ENCODE measurements around the gene CCSER2.
A peak's percentile ranks its signal among the peaks of the same experiment; 100 is the strongest.
"Not testable (repeated sequence)": the region's sequence is repeated elsewhere in the genome, so short reads cannot be mapped to it uniquely, and the experiment has no call there.

CCSER2 gene, protein sequence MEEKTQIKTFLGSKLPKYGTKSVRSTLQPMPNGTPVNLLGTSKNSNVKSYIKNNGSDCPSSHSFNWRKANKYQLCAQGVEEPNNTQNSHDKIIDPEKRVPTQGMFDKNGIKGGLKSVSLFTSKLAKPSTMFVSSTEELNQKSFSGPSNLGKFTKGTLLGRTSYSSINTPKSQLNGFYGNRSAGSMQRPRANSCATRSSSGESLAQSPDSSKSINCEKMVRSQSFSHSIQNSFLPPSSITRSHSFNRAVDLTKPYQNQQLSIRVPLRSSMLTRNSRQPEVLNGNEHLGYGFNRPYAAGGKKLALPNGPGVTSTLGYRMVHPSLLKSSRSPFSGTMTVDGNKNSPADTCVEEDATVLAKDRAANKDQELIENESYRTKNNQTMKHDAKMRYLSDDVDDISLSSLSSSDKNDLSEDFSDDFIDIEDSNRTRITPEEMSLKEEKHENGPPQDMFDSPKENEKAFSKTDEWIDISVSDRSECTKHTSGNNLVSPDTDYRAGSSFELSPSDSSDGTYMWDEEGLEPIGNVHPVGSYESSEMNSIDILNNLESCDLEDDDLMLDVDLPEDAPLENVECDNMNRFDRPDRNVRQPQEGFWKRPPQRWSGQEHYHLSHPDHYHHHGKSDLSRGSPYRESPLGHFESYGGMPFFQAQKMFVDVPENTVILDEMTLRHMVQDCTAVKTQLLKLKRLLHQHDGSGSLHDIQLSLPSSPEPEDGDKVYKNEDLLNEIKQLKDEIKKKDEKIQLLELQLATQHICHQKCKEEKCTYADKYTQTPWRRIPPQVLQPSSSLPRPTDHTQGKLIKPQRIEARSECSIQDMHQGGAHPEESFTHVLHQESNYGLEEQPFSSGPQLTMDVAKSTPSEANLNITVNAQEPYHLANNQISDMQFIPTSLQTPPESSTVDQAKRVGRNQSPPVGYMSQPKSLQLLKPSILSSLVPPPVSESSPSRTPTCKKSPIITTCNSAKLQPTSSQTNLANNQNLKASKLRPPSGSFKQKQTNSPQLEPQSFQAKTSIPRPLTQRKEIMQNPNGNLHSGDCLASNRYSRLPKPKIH

DNA sequence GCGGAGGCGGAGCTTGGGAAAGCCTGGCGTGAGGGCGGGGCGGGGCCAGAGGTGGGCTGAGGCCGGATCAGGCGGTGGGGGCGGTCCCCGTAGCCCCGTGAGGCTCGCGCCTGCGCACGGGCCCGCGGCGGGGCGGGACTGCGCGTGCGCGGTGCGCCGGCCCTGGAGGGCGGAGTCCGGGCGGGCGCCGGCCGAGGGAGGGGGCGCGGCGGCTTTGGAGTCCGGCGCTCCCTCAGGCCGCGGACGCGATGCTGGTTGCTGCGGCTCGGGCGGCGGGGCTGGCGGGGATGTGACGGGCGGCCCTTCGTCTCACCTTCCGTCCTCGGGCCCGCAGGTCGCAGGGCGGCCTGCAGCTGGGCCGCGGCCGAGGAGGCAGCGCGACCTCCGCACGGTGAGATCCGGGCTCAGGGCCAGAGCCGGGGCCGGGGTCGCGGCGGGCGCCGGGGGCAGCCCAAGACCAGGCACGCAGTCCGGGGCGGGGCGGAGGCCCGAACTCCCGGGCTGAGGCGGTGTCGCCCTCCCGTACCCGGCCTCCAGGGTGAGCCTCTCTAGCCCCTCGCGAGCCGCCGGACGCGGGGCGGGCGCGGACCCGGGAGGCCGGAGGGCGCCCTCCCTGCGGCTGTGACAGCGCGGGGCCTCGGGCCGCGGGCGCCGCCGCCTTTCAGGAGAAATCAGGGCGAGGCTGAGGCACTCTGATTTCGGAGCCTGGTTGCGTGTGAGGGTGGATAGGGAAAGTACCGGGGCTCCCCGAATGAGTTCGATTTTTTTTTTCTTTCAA is at the start of gene CCSER2:
Gene CCSER2, plus strand, starts transcription at position 172 of the 778 bp plus-strand sequence. CDS start 42,464 bp downstream, outside the sequence.
- peak; percentile 93 for DNase-seq

DNA sequence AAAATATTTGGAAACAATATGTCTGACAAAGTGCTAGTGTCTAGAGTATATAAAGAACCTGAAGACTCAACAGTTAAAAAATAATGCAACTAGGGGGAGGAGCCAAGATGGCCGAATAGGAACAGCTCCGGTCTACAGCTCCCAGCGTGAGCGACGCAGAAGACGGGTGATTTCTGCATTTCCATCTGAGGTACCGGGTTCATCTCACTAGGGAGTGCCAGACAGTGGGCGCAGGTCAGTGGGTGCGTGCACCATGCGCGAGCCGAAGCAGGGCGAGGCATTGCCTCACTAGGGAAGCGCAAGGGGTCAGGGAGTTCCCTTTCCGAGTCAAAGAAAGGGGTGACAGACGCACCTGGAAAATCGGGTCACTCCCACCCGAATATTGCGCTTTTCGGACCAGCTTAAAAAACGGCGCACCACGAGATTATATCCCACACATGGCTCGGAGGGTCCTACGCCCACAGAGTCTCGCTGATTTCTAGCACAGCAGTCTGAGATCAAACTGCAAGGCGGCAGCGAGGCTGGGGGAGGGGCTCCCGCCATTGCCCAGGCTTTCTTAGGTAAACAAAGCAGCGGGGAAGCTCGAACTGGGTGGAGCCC is 48.4 kb upstream of the CCSER2 start:
- not testable (repeated sequence) for DNase-seq

DNA sequence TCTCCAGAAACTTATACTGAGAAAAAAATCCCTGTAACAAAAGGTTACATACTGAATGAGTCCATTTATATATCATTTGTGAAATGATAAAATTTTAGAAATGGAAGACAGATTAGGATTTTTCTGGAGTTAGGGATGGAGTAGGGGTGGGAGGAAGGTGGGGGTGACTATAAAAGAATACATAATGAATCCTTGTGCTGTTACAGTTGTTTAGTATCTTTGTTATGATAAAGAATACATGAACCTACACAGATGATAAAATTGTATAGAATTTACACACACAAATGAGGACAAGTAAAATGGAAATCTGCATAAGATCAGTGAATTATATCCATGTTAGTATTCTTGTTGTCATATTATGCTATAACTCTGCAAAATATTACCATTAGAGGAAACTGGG is 41.7 kb upstream of the CCSER2 start:
- DNase-seq = no peak

DNA sequence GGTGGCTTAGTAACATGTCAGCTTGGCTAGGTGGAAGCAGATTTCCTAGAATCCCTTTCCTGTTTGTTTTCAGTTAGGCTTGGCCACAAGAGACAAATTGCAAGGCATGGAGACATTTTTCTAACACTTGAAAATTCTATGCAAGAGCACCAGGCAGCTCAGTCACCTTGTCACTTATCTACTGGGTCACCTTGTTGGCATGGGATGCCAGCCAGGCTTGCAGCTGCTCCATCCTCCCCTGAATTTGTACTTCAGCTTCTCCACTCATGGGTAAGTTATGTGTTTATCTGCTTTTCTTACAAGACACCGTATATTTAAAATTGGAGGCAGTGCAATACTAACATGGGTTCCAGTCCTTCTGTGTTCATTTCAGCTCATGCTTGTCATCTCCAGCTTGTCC is 40.2 kb upstream of the CCSER2 start:
- DNase-seq = no peak

DNA sequence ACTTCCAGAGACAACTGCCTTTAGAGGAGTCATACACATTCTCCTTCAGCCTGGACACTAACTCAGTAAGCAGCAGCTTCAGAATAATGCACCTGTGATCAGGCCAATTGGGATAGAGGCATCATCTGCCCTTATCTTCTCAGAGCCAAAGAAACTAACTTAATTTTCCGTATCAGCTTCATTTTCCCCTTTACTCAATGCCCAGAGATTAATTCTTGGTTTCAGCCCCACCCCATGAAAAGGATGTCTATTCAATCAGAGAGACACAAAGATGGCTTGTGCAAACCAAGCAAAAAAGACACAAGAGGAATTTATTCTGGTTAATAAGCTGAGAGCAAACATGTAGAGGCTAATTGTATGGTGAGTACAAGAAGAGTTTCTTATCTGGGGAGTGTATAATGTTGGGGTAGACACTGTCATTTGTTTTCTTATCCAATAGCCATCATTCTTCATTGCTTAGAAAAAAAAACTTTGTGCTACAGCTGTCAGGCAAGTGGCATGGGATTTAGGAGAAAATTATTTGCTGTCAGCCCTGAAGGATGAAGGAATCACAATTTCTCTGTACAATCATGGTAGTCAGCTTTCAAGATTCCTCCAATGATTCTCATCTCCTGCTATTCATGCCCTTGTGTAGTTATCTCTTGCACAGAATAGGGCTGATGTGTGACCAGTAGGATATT is 38.7 kb upstream of the CCSER2 start:
- DNase-seq = no peak

DNA sequence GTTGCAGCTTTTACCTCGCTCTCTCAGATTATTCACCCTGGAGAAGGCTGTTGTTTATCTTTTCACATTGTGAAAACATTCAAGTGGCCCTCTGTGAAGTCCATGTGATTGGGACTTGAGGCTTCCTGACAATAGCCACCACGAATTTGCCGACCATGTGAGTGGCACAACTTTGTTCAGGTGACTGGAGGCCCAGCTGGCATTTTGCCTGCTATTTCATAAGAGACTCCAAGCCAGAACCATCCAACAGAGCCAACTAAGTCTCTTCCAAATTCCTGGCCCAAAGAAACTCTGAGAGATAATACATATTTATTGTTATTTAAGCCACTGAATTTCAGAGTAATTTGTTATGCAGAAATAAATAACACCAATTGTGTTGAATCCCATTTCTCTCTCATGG is 38.2 kb upstream of the CCSER2 start:
- DNase-seq = no peak

DNA sequence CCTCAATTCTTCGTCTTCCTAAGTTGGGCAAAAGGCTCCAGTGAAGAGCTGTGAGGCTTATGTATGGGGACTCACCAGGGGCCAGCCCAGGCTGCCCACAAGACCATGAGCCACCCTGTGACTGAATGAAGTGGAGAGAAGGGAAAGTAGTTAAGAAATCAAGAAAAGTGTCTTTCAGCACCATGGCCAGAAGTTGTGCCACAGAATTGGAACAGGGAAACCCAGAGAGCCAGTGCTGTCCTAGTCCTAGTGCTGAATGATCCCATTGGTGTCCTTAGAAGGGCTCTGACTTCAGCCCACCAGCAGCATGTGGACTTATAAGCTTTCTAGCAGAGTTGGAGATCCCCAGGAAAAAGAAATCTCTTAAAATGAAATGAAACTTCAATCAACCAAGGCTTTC is 37.0 kb upstream of the CCSER2 start:
- DNase-seq = no peak

DNA sequence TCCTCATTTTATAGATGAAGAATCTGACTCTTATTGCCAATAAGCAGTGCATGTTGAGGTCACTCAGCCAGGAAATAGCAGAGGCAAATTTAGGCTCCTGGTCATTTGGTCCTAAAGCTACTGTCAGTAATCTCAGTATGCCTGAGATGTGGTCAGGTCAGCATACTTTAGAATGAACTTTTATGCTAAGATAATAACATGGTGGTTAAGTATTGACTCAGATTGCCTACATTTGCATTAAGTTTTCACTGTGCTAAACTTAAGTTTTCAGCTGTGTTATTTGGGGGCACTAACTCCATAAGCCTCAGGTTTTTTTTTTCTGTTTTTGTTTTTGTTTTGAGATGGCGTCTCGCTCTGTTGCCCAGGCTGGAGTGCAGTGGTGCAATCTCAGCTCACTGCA is 35.9 kb upstream of the CCSER2 start:
- no peak for DNase-seq

DNA sequence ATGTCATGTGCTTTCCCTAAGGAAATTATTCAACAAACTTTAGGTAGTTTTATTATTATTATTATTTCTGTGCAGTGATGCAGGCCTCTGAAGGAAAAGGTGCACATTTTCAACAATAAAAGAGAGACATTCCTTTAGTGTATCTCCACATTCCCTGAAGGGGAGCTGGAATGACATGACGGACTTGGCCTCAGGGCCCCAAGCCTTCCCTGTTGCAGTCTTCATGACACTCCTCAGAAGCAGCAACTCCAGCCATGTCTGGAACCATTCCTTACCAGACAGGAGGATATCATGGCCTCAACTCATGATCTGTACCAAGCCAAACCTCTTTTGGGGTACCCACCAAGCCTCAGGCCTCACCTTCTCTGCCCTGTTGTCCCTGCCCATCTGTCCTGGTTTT is 35.2 kb upstream of the CCSER2 start:
- DNase-seq = no peak

DNA sequence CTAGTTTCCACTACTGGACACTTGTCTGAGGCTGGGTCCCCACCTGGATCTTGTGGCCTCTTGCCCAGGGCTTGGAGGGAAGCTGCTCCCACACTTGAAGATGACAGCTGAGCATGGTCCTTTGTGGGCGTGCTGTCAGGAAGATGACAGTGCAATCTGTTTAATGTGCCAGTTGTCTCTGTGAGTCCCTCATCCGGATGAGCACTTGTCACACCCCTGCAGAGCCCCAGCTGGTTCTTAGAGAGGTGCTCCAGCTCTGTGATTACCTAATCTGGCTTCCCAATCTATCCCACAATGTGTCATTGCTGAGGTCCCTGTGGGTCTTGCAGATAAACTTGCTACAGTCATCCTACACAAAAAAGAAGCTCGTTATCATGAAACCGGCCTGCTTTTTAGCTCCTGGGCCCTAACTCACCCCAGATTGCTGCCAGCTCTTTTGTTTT is 34.8 kb upstream of the CCSER2 start:
- DNase-seq = no peak

DNA sequence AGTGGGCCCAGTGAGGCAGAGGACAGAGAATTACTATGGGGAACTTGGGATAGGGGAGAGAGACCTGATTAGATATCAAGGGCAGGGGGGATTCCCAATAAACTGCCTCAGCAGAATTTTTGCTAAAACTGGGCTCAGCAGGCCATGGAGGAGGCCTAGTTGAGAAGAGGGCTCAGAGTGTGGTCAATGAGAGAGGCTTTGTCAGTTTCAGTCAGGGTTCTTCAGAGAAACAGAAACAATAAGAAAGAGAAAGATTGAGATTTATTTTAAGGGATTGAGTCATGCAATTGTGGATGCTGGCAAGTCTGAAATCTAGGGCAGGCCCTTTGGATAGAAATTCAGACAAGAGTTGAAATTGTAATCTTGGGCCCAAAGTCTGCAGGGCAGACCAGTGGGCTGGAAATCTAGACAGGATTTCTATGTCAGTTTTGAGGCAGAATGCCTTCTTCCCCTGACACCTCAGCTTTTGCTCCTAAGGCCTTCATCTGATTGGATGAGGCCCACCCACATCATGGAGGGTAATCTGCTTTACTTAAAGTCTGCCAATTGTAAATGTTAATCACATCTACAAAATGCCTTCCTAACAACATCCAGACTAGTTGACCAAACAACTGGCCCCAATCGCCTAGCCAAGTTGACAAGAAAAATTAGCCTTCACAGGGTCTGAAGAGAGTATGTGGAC is 33.5 kb upstream of the CCSER2 start:
- DNase-seq = no peak

DNA sequence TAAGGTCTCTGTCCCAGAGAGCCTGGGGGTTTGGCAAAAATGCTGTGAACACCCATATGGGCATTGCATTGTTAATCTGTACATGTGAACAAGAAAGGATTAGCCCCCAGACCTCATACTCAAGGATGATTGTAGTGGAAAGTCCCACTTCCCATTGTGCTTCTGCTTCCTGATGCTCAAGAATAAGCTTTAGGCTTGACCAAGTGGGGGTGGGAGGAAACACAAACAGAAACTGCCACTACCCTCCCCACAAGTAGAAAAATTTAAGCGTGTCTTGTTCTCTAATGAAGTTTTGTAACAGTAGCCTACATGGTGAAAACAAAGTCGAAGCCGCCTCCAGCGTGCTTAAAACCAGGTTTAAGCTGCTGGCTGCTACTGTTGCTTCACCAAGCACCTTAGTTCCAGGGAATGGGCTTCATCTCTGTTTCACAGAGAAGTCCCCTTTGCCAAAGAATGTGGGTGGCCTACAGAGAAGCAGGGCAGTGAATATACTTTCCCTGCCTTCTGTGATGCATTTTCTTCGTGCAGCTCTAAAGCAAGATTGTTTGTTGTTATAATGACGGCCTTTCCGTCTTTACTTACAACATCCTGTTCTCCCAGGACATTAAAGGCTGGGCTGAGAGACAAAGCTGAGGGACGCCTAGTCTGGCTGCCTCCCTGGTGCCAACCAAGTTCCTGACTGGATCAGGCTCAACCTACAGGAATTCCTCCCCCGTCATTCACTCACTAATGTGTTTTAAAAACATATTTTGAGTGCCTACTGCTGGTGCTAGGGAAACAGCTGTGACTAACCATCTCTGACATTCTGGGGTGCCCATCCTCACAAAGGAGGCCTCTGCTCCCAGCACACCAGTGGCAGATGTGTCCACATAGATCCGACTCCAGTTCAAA is 32.1 kb upstream of the CCSER2 start:
- DNase-seq = no peak

DNA sequence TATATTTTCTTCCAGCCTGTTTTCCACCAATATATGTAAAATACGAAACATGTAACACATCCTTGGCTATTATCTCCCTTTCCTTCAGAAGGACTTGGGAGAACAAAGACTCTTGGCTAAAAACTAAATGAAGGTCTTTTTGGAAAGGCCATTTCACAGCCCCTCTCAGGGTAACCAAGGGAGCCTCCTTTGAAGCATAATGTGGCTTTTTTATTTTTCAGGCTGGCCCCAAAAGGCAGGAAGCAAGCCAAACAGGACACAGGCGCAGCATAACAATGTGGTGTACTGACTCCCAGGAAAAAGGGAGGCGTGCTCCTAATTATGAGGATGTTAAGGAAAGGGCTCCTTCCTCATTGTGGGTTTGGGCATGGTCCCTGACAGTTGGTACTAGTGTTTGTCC is 30.3 kb upstream of the CCSER2 start:
- no peak for DNase-seq

DNA sequence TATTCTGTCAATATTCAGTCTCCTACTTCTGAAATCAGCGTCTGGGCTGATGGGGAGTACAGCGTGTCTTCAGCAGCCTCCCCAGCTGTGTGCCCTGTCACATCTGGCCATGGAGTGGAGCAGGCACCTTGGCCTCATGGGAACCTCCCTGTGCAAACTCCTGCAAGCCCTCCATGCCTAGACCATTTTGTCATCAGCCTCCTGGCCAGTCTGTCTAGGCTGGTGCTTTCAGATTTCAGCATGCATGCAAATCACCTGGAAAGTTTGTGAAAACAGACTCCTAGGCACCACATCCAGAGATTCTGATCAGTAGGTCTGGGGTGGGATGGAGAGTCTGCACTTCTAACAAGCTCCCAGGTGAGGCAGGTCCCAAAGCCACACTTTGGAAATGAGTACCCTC is 26.2 kb upstream of the CCSER2 start:
- no peak for DNase-seq

DNA sequence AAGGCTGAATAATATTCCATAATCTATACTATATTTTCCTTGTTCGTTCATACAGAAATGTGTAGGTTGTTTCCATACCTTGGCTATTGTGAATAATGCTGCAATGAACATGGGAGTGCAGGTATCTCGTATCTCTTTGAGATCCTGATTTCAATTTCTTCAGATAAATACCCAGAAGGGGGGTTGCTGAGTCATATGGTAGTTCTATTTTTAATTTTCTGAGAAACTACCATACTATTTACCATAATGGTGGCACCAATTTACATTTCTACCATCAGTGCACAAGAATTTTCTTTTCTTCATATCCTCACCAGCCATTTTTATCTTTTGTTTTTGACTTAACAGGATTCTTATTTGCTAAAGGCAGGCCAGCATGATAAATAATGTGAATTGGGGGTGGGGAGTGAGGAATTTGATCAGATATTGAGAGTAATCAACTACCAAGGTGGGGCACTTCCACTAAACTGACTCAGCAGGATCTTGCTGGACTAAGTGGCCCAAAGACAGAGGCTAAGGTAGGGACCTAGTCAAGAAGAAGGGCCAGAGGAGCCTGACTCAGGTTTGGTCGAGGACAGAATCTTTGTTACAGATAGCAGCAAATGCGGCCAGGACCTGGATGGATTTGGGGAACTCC is 21.5 kb upstream of the CCSER2 start:
- no peak for DNase-seq

DNA sequence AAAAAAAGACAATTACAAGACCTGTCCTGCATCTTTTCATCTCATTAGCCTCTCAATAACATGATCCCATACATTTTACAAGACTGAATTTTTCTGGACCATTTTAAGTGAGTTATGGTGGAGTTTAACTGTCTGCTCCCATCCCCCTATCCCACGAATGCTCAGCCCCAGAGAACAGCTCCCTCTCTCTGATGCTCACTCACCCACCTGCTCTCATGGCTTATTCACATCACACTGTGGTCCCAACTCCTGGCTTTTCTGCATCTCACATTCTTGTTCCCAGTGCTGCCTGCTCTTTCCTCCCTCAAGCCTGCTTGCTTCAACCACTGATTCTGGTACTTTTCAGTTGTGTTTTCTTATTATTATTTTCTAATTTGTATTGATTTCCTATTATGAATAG is 20.4 kb upstream of the CCSER2 start:
- DNase-seq = no peak

DNA sequence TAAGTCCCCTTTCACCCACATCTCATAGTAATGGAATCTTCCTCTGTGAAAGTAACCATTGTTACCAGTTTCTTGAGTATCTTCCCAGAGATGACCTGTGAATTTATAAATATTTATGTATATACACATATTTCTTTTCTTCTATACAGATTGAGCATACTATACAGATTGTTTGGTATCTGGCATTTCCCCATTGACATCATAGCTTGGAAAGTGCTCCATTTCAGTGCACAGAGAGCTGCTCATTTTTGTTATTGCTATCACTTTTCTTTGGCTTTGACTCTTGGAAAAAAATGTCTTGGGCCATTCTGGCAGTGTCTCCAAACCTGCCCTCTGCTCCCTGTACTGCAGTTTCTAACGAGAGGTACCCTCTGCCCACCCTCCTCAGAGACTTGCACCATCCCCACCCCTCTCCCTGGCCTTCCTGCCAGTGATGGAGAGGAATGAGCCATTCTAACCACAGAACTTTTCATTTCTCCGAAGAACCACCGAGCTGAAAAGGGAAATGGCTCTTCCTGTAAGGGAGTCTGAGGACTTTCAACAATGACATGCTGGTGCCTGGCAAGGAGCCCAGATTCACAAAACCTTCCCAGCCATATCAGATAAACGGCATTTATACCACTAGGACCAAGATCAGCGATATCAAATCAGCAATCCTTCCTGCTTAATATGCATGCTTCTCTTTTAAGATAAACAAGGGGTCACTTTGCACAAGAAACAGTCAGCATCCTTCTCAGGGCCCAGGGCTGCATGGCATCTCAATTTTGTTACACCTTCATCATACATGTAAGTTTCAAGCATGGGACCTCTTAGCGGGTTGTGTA is 19.7 kb upstream of the CCSER2 start:
- DNase-seq = peak; percentile 45 to 60

DNA sequence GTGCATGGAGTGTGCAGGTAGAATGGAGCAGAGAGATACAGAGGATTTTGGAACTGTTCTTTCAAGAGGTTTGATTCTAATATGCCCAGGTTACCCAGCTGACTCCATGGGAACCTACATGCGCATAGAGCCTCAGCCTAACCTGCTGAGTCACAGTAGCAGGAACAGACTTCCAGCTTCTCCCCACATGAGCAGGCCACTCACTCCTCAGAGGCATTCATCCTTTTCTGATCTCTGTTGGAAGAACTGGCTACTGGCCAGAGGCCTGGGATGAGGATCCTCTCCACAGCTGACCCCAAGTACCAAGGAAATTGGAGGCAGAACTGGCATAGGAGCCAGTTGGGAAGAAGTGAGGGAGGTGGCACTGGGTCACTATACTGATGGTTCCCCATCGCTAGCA is 17.9 kb upstream of the CCSER2 start:
- DNase-seq = no peak

DNA sequence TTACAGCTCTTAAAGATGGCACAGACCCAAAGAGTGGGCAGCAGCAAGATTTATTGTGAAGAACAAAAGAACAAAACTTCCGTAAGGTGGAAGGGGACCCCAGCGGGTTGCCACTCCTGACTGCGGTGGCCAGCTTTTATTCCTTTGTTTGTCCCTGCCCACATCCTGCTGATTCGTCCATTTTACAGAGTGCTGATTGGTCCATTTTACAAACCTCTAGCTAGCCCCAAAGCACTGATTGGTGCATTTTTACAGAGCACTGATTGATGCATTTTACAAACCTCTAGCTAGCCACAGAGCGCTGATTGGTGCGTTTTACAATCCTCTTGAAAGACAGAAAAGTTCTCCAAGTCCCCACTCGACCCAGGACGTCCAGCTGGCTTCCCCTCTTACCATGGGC is 16.8 kb upstream of the CCSER2 start:
- DNase-seq = no peak
